GM18508 (cell line): Measurements from ENCODE around the gene IFNA6.

Source experiments
- ATAC-seq: cut with Tn5 transposase; IDR thresholded peaks from one replicate; pipeline ENCODE4 v1.9.1; 2021; ENCODE audit warnings: moderate number of reproducible peaks; ENCODE audit not compliant: insufficient read depth, unreplicated experiment

Gene IFNA6

DNA sequence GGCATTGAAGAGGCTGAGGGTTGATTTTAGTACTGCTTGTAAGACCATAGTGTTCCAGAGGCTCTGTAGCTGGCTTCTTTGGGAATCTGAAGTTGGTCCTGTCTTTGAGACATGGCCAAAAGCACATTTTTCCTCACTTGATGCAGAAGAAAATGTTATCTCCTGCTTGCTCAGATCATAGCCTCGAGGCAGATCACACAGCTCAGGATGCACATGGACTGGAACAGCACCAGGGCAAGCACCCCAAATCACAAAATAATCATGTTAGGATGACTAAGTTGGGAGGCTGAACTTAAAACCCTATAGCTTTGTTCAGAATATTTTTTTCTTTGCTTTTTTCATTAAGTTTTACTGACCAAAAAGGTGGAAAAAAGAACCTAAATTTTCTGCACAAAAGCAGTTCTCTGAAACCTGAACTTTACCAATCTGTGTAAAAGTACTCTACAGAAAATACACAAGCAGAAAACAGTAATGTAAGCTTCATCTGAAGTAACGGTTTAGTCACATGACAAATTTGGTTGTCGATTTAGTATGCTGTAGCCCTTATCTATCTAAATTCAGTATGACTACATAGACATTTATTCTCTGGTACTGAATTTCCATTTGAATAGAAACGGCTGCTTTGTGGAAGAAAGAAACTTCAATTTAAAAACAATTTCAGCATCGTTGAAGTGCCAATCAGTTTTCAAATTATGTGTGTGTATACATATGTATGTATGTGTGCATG lies 18.8 kb downstream of the IFNA6 start:
- no peak for ATAC-seq

DNA sequence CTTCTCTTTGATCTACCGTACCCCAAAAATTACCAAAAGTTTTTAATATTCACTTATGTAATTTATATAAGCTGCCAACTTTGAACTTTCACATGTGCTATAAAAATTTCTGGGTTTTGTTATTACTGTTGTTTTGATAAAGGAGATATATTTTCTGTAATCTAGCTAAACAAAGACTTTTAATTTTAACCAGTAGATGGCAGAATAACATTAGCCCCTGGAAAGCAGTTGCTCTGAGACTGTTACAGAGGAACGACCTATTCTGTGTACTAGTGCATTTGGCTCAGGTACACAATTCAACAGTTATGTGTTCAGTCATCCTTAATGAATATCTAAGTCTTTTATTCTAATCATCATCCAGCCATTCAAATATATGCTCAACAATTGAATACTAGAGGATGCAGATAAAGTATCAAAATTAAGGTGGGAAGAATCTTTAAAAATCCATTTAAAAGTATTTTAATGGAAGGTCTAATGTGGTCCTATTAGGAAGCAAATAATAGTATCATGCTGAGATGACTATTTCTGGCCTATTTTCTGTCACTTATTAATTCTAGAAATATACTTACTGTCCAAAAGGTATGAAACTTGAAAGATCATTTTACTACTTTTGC lies 24.1 kb downstream of the IFNA6 start:
- ATAC-seq = no peak

DNA sequence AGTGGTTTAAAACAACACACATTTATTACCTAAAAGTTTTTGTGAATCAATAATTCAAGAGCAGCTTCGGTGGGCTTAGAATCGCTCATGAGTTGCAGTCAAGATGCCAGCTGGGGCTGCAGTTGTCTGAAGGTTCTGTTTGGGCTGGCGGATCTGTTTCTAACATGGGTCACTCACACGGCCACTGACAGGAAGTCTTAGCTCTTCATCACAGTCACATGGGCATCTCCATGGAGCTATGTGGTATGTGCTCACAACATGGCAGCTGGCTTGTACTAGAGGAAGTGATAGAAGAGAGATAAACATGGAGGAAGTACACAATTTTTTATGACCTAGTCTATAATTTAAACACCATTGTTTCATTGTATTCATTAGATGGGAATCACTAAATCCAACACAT lies 26.6 kb downstream of the IFNA6 start:
- no peak for ATAC-seq

DNA sequence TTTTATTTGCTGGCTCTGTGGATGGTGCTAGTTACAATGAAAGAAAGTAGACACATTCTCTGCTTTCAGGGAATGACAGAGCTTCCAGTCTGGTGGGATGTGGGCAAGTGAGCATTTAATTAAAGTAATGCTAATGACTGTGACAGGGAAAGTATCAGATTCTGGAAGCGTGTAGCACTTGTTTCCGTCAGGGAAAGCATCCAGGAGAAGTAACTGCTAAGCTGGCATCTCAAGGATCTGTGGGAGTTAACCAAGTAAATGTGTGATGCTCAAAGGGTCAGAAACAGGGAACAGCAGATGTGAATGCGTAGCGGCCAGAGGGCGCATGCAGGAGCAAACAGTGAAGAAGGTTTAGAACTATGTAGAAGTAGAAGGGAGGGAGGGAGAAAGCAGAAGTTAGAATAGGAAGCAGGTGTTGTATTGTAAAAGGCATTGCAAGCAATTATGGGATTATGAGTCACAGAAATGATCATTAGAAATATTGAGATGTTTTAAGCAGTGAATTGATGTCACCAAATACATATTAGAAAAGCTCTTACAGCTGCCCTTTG lies 27.7 kb downstream of the IFNA6 start:
- no peak for ATAC-seq

DNA sequence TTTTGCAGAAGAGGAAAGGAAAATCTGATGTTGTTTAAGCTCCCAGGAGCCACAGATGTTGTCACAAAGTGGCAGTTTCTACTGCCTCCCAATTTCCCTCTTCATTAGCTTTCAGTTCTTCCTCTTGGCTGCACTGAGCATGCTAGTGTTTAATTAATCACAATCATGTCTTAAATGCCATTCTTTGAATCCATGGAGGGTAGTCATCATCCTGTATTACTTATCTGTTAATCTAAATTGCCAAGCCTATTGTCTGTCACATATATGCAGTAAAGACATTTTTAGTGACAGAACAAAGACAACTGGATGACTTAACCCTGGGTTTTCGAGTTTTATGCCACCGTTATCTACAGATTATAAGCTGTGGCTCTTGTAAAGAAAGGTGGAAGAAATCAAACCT lies 30.2 kb downstream of the IFNA6 start:
- no peak for ATAC-seq

DNA sequence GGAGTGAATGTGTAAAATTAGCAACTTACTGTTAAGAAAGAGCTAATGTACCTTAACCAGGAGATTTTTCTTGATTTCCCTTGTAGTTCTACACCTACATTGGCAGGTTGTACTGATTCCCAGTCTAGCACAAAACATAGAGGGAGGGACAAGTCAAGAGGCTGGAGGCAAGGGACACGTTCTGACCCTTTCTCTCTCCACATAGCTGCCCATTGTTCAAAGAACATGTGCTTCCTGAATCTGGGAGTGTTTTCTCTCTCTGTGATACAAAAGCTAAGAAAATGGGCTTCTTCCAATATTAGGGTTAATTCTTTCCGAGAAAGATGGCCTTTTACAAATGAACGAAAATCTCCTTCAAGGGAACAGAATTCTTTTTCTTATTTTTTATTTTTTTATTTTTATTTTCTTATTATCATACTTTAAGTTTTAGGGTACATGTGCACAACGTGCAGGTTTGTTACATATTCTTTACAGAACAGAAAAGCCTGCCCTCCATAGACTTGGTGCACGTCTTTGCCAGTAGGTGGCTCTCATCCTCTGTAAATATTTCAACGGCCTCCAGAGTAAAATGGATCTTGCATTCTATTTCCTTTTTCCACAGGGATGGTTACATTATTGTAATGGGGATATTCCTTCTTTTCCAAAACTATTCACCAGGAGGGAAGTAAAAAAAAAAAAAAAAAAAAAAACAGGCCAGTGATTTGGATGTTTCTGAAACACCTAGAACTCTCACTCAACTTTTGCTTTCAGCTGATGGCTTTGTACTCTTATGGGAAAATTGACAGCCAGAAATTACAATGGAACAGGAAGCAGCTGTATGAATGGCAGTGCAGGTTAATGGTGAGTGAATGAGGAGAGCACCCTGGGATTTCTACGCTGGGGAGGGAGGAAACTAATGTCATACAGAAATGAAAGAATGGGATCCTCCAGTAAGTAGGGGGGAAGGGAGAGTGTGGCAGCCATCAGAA lies 32.4 kb downstream of the IFNA6 start:
- ATAC-seq = no peak

DNA sequence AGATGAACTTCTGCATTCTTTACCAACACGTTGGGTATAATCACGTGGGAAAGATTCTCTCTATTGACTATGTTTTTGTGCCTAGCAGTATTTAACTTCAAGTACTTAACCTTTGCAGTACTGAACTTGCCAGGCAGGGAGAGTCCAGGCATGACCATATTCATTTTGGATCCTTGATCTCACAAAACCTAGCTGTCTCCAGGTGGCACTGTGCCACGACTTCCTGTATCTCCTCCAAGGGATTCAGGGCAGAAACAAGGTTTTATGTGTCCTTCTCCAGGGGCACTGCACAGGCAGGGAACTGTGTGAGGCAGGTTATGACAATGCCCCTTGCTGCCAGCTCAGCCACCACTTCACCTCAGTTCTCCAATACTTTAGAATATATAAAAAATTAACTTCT lies 33.8 kb downstream of the IFNA6 start:
- no peak for ATAC-seq

DNA sequence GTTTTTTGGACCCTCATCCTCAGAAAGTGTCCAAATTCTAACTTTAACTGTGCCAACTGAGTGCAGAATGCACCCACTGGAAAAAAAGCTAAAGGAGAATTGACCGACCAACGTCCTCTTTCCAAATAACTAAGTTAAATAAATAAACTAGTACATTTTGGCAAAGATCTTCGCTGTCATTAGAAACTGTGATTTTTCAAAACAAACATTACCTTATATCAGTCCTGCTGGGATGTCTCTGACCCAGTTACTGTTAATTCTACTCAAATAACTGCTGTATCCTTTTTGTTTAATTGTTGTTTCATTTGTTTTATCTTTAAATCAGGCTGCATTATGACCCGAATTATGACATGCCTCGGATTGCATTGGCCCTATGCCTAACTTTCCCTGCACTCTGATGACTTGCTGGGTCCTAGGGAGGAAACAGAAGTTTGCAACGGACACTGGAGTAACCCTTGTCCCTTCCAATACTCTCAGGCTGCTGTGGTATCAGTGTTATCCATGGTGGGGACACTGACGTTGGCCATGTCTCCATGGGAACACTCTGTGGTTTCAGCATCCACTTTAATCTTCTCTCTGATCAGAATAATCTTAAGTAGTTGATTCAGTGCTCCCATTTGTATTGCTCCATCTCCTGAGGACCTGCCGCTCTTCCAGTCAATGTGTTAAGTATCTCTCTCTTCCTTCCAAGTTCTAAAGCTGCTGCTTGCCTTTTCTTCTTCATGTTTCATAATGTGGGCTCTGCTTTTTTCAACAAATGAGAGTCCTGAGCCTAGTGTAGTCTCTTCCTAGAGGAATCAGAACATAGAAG lies 34.5 kb downstream of the IFNA6 start:
- ATAC-seq = no peak

DNA sequence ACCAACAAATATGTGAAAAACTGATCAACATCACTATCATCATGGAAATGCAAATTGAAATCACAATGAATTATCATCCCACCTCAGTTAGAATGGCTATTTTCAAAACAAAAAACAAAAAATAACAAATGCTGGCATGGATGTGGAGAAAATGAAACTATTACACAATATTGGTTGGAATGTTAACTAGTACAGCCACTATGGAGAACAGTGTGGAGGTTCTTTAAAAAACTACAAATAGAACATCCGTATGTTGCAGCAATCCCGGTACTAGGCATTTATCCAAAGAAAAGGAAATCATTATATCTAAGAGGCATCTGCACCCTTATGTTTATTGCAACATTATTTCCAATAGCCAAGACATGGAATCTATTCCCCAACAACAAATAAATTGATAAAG lies 36.5 kb downstream of the IFNA6 start:
- no peak for ATAC-seq

DNA sequence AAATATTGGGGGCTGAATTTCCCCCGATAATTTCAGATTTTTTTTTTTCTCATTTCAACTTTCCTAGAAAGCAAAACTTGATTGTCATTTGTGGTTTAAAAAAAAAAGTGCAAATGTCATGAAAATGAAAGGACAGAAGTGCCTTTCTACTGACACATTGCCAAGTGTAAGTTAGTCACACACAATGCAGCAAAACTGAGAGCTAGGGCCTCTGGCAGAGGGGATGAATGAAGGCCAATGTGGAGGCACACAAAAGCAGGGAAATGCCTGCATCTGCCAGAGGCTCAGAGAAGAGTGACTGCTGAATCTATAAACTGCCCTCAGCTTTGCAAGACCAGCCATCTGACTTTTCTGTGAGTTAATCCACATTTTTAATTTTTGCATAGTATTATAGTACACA lies 38.8 kb downstream of the IFNA6 start:
- no peak for ATAC-seq

DNA sequence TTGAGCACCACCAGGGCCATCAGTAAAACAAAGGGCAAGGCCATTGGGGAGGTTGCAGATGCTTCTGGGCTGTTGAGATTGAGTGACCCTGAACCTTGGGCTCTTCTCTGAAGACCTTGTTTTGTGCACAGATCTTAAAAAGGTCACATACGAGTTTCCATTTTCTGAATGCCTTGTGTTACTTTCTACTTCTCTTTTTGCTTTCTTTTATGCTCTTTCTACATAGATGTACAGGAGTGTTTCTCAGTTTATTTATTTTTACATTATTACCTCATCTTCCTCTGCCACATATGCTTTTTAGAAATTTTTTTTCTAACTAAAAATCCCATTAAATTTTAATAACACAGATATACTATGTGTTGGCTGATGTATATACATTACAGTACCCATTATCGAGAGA lies 45.5 kb downstream of the IFNA6 start, which contains the start of gene IFNA5:
Gene IFNA5, minus strand, starts transcription at position 101 of the 400 bp plus-strand sequence. Its CDS starts 57 bp downstream, at position 44.
- ATAC-seq = no peak
